H1 (cell line): Measurements from ENCODE around the gene MVP. TPM values are rescaled to one million over a fixed set of nuclear protein-coding genes. Genes with fewer than 3 reads are reported as not detected.

ENCODE experiments used
- CTCF ChIA-PET: fragments of 300-600 bp; sonication (Branson Sonifier 250); formaldehyde crosslinking; loops from one replicate; lab custom pipeline; 2021; ENCODE audit not compliant: partially characterized antibody; lab: Charles Lee
- POLR2A ChIA-PET: fragments of 300-600 bp; sonication (Branson Sonifier 250); formaldehyde crosslinking; loops from one replicate; lab custom pipeline; 2021; ENCODE audit warnings: inconsistent platforms; ENCODE audit not compliant: partially characterized antibody; lab: Charles Lee
- DNase-seq, 2 experiments: peaks; one replicate each; pipeline versions ENCODE4 v3.0.0 to v3.0.0-alpha.2; 2010 to 2022; ENCODE audit warnings: low spot score in 2 of 2, low read depth in 1 of 2, mixed read lengths in 1 of 2
- FAIRE-seq: peaks from 2 replicates; lab custom pipeline; 2011; peaks lifted over from hg19 to GRCh38; lab: Jason Lieb, UNC
- H2AFZ ChIP-seq: 2 replicates; pipeline ENCODE4 v1.8.1; 2012; ENCODE audit warnings: low read length, inconsistent platforms
- H2AK5ac ChIP-seq: 2 replicates; pipeline ENCODE4 v1.6.1; 2013; ENCODE audit warnings: low read depth, low read length
- H2BK120ac ChIP-seq: replicated peaks from 2 replicates; pipeline ENCODE3; 2013; ENCODE audit warnings: low read depth, low read length, inconsistent platforms
- H2BK12ac ChIP-seq: 2 replicates; pipeline ENCODE4 v1.6.1; 2013; ENCODE audit warnings: low read depth, low read length
- H2BK15ac ChIP-seq: 2 replicates; pipeline ENCODE4 v1.6.1; 2013; ENCODE audit warnings: low read length
- H2BK20ac ChIP-seq: 2 replicates; pipeline ENCODE4 v1.6.1; 2013; ENCODE audit warnings: low read length
- H2BK5ac ChIP-seq: 2 replicates; pipeline ENCODE4 v1.6.1; 2013; ENCODE audit warnings: low read depth, low read length
- H3K14ac ChIP-seq: 2 replicates; pipeline ENCODE4 v1.6.1; 2013; ENCODE audit warnings: inconsistent platforms; ENCODE audit not compliant: insufficient read length
- H3K18ac ChIP-seq: 2 replicates; pipeline ENCODE4 v1.6.1; 2013; ENCODE audit warnings: low read length; ENCODE audit errors: extremely low read depth
- H3K23ac ChIP-seq: 2 replicates; pipeline ENCODE4 v1.6.1; 2013; ENCODE audit warnings: inconsistent platforms; ENCODE audit not compliant: insufficient read length
- H3K23me2 ChIP-seq: 2 replicates; pipeline ENCODE4 v1.6.1; 2013; ENCODE audit warnings: low read depth, low read length
- H3K27ac ChIP-seq: 2 replicates; pipeline ENCODE4 v1.6.1; 2011; ENCODE audit warnings: low read depth, low read length, inconsistent platforms
- H3K27me3 ChIP-seq, 4 experiments: replicated peaks in 1 of 4; 1 replicate in 1 of 4; 2 replicates in 3 of 4; pipeline versions ENCODE4 v1.6.1 to v1.8.1; 2011 to 2013; ENCODE audit warnings: low read length in 3 of 4, mild to moderate bottlenecking in 3 of 4, inconsistent platforms in 2 of 4, mixed read lengths in 2 of 4, moderate library complexity in 1 of 4; ENCODE audit not compliant: control insufficient read depth in 3 of 4, insufficient read depth in 3 of 4; ENCODE audit errors: extremely low read depth in 1 of 4
- H3K36me3 ChIP-seq, 4 experiments: 2 replicates each; pipeline versions ENCODE4 v1.6.1 to v1.8.1; 2011 to 2013; ENCODE audit warnings: mild to moderate bottlenecking in 4 of 4, low read length in 3 of 4, moderate library complexity in 2 of 4, control low read depth in 1 of 4, inconsistent platforms in 1 of 4; ENCODE audit not compliant: insufficient read depth in 4 of 4, control insufficient read depth in 2 of 4
- H3K4ac ChIP-seq: replicated peaks from 2 replicates; pipeline ENCODE3; 2013; ENCODE audit warnings: low read length, low read depth, mixed read lengths, inconsistent platforms; ENCODE audit not compliant: insufficient read length
- H3K4me1 ChIP-seq, 4 experiments: replicated peaks in 1 of 4; 1 replicate in 1 of 4; 2 replicates in 3 of 4; pipeline versions ENCODE4 v1.6.1 to v1.8.1; 2011 to 2013; ENCODE audit warnings: low read length in 3 of 4, inconsistent platforms in 2 of 4, mixed read lengths in 1 of 4; ENCODE audit not compliant: insufficient read depth in 4 of 4, control insufficient read depth in 3 of 4
- H3K4me2 ChIP-seq, 2 experiments: 2 replicates each; pipeline versions ENCODE4 v1.6.1 to v1.8.1; 2011 to 2013; ENCODE audit warnings: low read depth in 2 of 2, low read length in 2 of 2, control low read depth in 1 of 2, inconsistent platforms in 1 of 2, mild to moderate bottlenecking in 1 of 2; ENCODE audit not compliant: insufficient read depth in 1 of 2
- H3K4me3 ChIP-seq, 4 experiments: fragments of 200-600, 300-600 bp in 1 of 4; sonication (generic), shearing (Covaris generic), sonication (Bioruptor Twin) in 1 of 4; 2 replicates each; pipeline versions ENCODE4 v1.5.1 to v1.8.1; 2011 to 2016; ENCODE audit warnings: low read length in 4 of 4, low read depth in 3 of 4, control low read depth in 2 of 4, inconsistent platforms in 2 of 4, mild to moderate bottlenecking in 2 of 4, mixed read lengths in 1 of 4, moderate library complexity in 1 of 4; ENCODE audit not compliant: insufficient read depth in 2 of 4; ENCODE audit errors: extremely low read depth in 1 of 4
- H3K56ac ChIP-seq: replicated peaks from 2 replicates; pipeline ENCODE3; 2013; ENCODE audit warnings: low read depth, mild to moderate bottlenecking, mixed read lengths, low read length, inconsistent platforms; ENCODE audit not compliant: insufficient read length
- H3K79me1 ChIP-seq: 2 replicates; pipeline ENCODE4 v1.6.1; 2013; ENCODE audit warnings: low read depth, low read length, control low read depth
- H3K79me2 ChIP-seq, 2 experiments: 2 replicates each; pipeline versions ENCODE4 v1.6.1 to v1.8.1; 2012 to 2013; ENCODE audit warnings: low read length in 2 of 2, mild to moderate bottlenecking in 2 of 2, inconsistent platforms in 1 of 2; ENCODE audit not compliant: insufficient read depth in 2 of 2, control insufficient read depth in 1 of 2
- H3K9ac ChIP-seq, 4 experiments: replicated peaks in 1 of 4; 1 replicate in 1 of 4; 2 replicates in 3 of 4; pipeline versions ENCODE4 v1.6.1 to v1.8.1; 2011 to 2013; ENCODE audit warnings: low read depth in 3 of 4, low read length in 3 of 4, control low read depth in 2 of 4, mild to moderate bottlenecking in 2 of 4, moderate library complexity in 2 of 4, inconsistent platforms in 1 of 4; ENCODE audit errors: extremely low read depth in 1 of 4
- H3K9me3 ChIP-seq, 2 experiments: 2 replicates each; pipeline versions ENCODE4 v1.6.1 to v1.8.1; 2012 to 2013; ENCODE audit warnings: mild to moderate bottlenecking in 2 of 2, moderate library complexity in 2 of 2, control low read depth in 1 of 2, inconsistent platforms in 1 of 2, low read depth in 1 of 2, low read length in 1 of 2, mixed read lengths in 1 of 2; ENCODE audit not compliant: insufficient read depth in 2 of 2
- H4K20me1 ChIP-seq, 2 experiments: replicated peaks in 1 of 2; 2 replicates each; pipeline versions ENCODE3 to v1.8.1; 2011 to 2013; ENCODE audit warnings: inconsistent platforms in 2 of 2, low read length in 2 of 2, mild to moderate bottlenecking in 1 of 2; ENCODE audit not compliant: insufficient read depth in 2 of 2, control insufficient read depth in 1 of 2
- H4K5ac ChIP-seq: 2 replicates; pipeline ENCODE4 v1.6.1; 2013; ENCODE audit warnings: low read length, low read depth, mixed read lengths, inconsistent platforms; ENCODE audit not compliant: insufficient read length
- H4K8ac ChIP-seq: 2 replicates; pipeline ENCODE4 v1.8.0; 2013; ENCODE audit warnings: mild to moderate bottlenecking, moderate library complexity, low read length, inconsistent platforms; ENCODE audit not compliant: insufficient read depth; ENCODE audit errors: extremely low read depth
- H4K91ac ChIP-seq: replicated peaks from 2 replicates; pipeline ENCODE3; 2013; ENCODE audit warnings: low read length, mixed read lengths, inconsistent platforms; ENCODE audit not compliant: insufficient read length
- KDM5A ChIP-seq: fragments of 200-600 bp; IDR thresholded peaks from 2 replicates; pipeline ENCODE4 v1.7.1; 2012; ENCODE audit warnings: mild to moderate bottlenecking, low read length, inconsistent platforms, mixed read lengths
- RFX5 ChIP-seq: IDR thresholded peaks from 2 replicates; pipeline ENCODE4 v1.6.1; 2011; ENCODE audit warnings: low read depth, low read length, improper control_type of control experiment, borderline replicate concordance
- YY1 ChIP-seq: IDR thresholded peaks from 2 replicates; pipeline ENCODE4 v1.6.1; 2011; ENCODE audit warnings: low read depth, mild to moderate bottlenecking, low read length
- WGBS, 2 experiments: shearing (Covaris generic) in 1 of 2; methylation state at CpG; one replicate each; pipeline versions ENCODE4 v1.1.6 to v1.1.7; 2013 to 2015; ENCODE audit warnings: low lambda C conversion rate in 2 of 2, mixed read lengths in 2 of 2, inconsistent platforms in 1 of 2, low coverage in 1 of 2, missing lambda C conversion rate in 1 of 2; ENCODE audit not compliant: insufficient replicate concordance in 2 of 2, insufficient coverage in 1 of 2, insufficient read length in 1 of 2; ENCODE audit errors: extremely low coverage in 1 of 2, missing lambda C conversion rate in 1 of 2; 5-methylcytosine and 5-hydroxymethylcytosine counted together
- polyA plus RNA-seq, 7 experiments: library from polyadenylated mRNA; depleted of rRNA in 3 of 7; stranded (reverse) in 5 of 7; unstranded in 2 of 7; fragments of >200 nt in 5 of 7; fragments of 200-250 nt in 2 of 7; gene quantifications; 1 replicate in 5 of 7; 2 replicates in 1 of 7; 4 replicates in 1 of 7; pipeline versions ENCODE4 v1.2.1 to v1.2.3, GENCODE V29; 2011 to 2013; ENCODE audit warnings: missing spikeins in 2 of 7, mixed read lengths in 2 of 7
- total RNA-seq: library from RNA; stranded (reverse); fragmentation: NEBNext Ultra II Directional; extraction: Animal tissue kit (Norgen Biotek cat#: 25700); gene quantifications from 2 replicates; pipeline ENCODE4 v1.2.1, GENCODE V29; 2021

Gene MVP
- total and polyA plus RNA-seq, 2 of the 8 experiments (the other 6 are each of a cell fraction or from before 2014, with no cell fraction given) = 1.9 TPM

DNA sequence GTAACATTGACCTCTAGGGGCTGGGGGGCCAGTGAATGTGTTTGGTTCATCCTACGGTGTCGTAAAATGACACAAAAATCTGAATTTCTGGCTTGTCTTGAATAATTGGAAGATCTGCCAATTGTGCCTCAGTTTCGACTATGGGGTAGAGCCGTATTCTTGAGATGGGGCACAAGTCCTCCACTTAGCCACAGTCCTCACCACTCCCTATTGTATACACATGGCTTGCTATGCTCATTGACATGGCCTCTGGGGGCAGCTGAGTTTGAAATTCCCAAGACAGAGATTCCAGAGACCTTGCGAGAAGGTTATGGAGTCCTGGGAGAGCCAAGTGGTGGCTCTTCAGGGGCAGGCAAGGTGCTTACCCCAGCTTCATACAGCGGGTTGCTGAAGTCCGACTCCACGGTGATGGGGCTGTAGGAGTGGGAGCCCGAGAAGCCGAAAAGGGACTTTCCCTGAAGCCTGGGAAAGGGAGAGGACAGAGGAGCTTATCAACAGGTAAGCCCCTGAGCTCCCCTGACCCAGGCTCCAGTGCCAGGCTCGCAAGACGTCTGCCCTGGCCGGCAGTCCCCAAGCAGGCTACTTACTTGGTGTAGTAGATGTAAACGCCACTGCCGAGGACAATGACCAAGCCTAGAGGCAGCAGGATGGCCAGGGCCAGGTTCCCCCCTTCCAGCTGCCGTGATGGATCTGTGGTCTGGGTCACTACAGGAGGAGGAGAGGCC is 51.7 kb downstream of the MVP start:
- Histone ChIP-seq H3K23me2 (peaks cover 4% of the 10 kb centered on the region; the same call in 1 of the 2 replicates), H3K14ac (no peak overlapping the region), H3K27me3 (no peaks in the 10 kb centered on the region), H3K79me2 (no peaks in the 10 kb centered on the region; a peak in 1 of 4 replicates), H3K18ac (no peak overlapping the region), H4K8ac (no peak overlapping the region), H2AK5ac (no peak overlapping the region), H2BK20ac (no peak overlapping the region), H4K91ac (no peak overlapping the region), H3K36me3 (peaks cover 0 to 3% (median 0%) of the 10 kb centered on the region in 4 experiments; a peak in 2 of 8 replicates), H2BK15ac (no peak overlapping the region), H3K79me1 (no peaks in the 10 kb centered on the region), H3K56ac (no peak overlapping the region), H2BK5ac (no peak overlapping the region), H3K27ac (no peak overlapping the region), H3K4ac (no peak overlapping the region), H3K9me3 (no peaks in the 10 kb centered on the region), H4K5ac (no peak overlapping the region), H3K4me3 (no peak overlapping the region), H2AFZ (no peak overlapping the region), H3K4me2 (no peak overlapping the region), H3K4me1 (peaks cover 0 to 6% (median 4%) of the 10 kb centered on the region in 4 experiments; a peak in 5 of 7 replicates), H3K23ac (no peak overlapping the region), H4K20me1 (peaks cover 0 to 2% of the 10 kb centered on the region in 2 experiments), H3K9ac (no peak overlapping the region), H2BK120ac (no peak overlapping the region), H2BK12ac (no peak overlapping the region)
- CTCF ChIA-PET = interaction anchor here (0.7 to 1.9 kb wide), 3 partner anchors 64 to 137 kb away, joined by 3 to 6 read pairs (median 5); no protein-coding TSS in a partner anchor
- DNase-seq = no peak
- 91% methylated on average over 16 of the region's 16 CpGs; no CpG with 5 or more reads in 1 of the 2 experiments for WGBS, 2 experiments
- TF ChIP-seq RFX5 (no peak), KDM5A (no peak), YY1 (no peak)
- POLR2A ChIA-PET = interaction anchor here (1.0 to 1.9 kb wide), 2 partner anchors 9 to 82 kb away, joined by 4 to 6 read pairs; partner anchors contain the start of genes CDIPT and KIF22
- no peak for FAIRE-seq
